GM23338 (cell line): ENCODE data around the gene CYTH1.

Experiments
- CREB1 ChIP-seq: fragments of 250-450 bp; sonication (Bioruptor Pico); IDR thresholded peaks from 2 replicates; pipeline ENCODE4 v1.5.0; 2020; ENCODE audit warnings: low read depth, mild to moderate bottlenecking, moderate library complexity
- EZH2 ChIP-seq: fragments of 200-600 bp; sonication (generic); IDR thresholded peaks from one replicate; pipeline ENCODE4 v1.8.0; 2017; ENCODE audit warnings: antibody characterized with exemption, mild to moderate bottlenecking, low read depth; ENCODE audit not compliant: unreplicated experiment
- EZH2phosphoT487 ChIP-seq: fragments of 200-600 bp; sonication (generic); IDR thresholded peaks from one replicate; pipeline ENCODE4 v1.8.1; 2018; ENCODE audit warnings: antibody characterized with exemption; ENCODE audit not compliant: unreplicated experiment
- JUNB ChIP-seq: IDR thresholded peaks from one replicate; pipeline ENCODE4 v1.6.1; 2016; ENCODE audit warnings: antibody characterized with exemption; ENCODE audit not compliant: unreplicated experiment
- NANOG ChIP-seq: IDR thresholded peaks from 2 replicates; pipeline ENCODE4 v1.6.1; 2016; ENCODE audit warnings: antibody characterized with exemption, borderline replicate concordance
- POLR2AphosphoS5 ChIP-seq: IDR thresholded peaks from 2 replicates; pipeline ENCODE4 v1.6.1; 2016; ENCODE audit warnings: antibody characterized with exemption, low read depth
- ZNF331 ChIP-seq: fragments of 250-450 bp; sonication (Bioruptor Pico); IDR thresholded peaks from 2 replicates; pipeline ENCODE4 v1.5.0; 2020; ENCODE audit warnings: low read depth, mild to moderate bottlenecking, moderate library complexity
- TF ChIP-seq, protein P1 (sequence below), 2 experiments: fragments of 200-600 bp in 1 of 2; sonication (generic) in 1 of 2; conservative IDR thresholded peaks; 2 replicates each; pipeline versions ENCODE4 v1.5.1 to v1.6.1; 2016 to 2017; ENCODE audit warnings: antibody characterized with exemption in 2 of 2, low read depth in 2 of 2, mild to moderate bottlenecking in 2 of 2, moderate library complexity in 1 of 2
- TF ChIP-seq, protein P2 (sequence below): IDR thresholded peaks from one replicate; pipeline ENCODE4 v1.6.1; 2018; ENCODE audit warnings: antibody characterized with exemption; ENCODE audit not compliant: unreplicated experiment

GRCh38 chr17:78748730-78749317 is 33.2 kb downstream of the CYTH1 start:
- TF ChIP-seq, protein P1, sequence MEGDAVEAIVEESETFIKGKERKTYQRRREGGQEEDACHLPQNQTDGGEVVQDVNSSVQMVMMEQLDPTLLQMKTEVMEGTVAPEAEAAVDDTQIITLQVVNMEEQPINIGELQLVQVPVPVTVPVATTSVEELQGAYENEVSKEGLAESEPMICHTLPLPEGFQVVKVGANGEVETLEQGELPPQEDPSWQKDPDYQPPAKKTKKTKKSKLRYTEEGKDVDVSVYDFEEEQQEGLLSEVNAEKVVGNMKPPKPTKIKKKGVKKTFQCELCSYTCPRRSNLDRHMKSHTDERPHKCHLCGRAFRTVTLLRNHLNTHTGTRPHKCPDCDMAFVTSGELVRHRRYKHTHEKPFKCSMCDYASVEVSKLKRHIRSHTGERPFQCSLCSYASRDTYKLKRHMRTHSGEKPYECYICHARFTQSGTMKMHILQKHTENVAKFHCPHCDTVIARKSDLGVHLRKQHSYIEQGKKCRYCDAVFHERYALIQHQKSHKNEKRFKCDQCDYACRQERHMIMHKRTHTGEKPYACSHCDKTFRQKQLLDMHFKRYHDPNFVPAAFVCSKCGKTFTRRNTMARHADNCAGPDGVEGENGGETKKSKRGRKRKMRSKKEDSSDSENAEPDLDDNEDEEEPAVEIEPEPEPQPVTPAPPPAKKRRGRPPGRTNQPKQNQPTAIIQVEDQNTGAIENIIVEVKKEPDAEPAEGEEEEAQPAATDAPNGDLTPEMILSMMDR (conservative IDR thresholded peaks at IDR 0.05; ENCODE audit: low read depth in 2 of 2) = no peak
- TF ChIP-seq, protein P2, sequence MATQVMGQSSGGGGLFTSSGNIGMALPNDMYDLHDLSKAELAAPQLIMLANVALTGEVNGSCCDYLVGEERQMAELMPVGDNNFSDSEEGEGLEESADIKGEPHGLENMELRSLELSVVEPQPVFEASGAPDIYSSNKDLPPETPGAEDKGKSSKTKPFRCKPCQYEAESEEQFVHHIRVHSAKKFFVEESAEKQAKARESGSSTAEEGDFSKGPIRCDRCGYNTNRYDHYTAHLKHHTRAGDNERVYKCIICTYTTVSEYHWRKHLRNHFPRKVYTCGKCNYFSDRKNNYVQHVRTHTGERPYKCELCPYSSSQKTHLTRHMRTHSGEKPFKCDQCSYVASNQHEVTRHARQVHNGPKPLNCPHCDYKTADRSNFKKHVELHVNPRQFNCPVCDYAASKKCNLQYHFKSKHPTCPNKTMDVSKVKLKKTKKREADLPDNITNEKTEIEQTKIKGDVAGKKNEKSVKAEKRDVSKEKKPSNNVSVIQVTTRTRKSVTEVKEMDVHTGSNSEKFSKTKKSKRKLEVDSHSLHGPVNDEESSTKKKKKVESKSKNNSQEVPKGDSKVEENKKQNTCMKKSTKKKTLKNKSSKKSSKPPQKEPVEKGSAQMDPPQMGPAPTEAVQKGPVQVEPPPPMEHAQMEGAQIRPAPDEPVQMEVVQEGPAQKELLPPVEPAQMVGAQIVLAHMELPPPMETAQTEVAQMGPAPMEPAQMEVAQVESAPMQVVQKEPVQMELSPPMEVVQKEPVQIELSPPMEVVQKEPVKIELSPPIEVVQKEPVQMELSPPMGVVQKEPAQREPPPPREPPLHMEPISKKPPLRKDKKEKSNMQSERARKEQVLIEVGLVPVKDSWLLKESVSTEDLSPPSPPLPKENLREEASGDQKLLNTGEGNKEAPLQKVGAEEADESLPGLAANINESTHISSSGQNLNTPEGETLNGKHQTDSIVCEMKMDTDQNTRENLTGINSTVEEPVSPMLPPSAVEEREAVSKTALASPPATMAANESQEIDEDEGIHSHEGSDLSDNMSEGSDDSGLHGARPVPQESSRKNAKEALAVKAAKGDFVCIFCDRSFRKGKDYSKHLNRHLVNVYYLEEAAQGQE = no peak
- TF ChIP-seq EZH2 = no peak
- TF ChIP-seq POLR2AphosphoS5 = no peak
- no peak for TF ChIP-seq ZNF331
- TF ChIP-seq NANOG = no peak
- no peak for TF ChIP-seq CREB1 (CRISPR knock-in tag)
- no peak for TF ChIP-seq EZH2phosphoT487
- no peak for TF ChIP-seq JUNB
